CD14-positive monocyte (primary cell): ENCODE measurements around the gene PLEKHM2. TPM values are rescaled to one million over a fixed set of nuclear protein-coding genes. Genes with fewer than 3 reads are reported as not detected.

Experiments
- DNase-seq, 3 donors: peaks; one replicate each; pipeline ENCODE4 v3.0.0-alpha.2; 2011 to 2022
- H2AFZ ChIP-seq: 2 replicates; pipeline ENCODE4 v1.6.0; 2012; ENCODE audit warnings: mild to moderate bottlenecking, low read depth, low read length, inconsistent platforms; ENCODE audit not compliant: insufficient read depth, poor library complexity, severe bottlenecking
- H3K27ac ChIP-seq, 2 donors: 1 replicate in 1 of 2; 2 replicates in 1 of 2; pipeline ENCODE4 v1.5.1; 2012 to 2013; ENCODE audit warnings: low read length in 2 of 2, control low read depth in 1 of 2, inconsistent platforms in 1 of 2, low read depth in 1 of 2, mild to moderate bottlenecking in 1 of 2
- H3K27me3 ChIP-seq, 2 donors: one replicate each; pipeline versions ENCODE4 v1.6.0 to v1.6.1; 2011 to 2013; ENCODE audit warnings: low read length in 2 of 2; ENCODE audit not compliant: control insufficient read depth in 2 of 2, insufficient read depth in 2 of 2
- H3K36me3 ChIP-seq, 2 donors: replicated peaks in 1 of 2; 1 replicate in 1 of 2; 2 replicates in 1 of 2; pipeline versions ENCODE4 v1.5.1 to v1.6.1; 2012 to 2013; ENCODE audit warnings: low read length in 2 of 2, control low read depth in 1 of 2, inconsistent platforms in 1 of 2, mild to moderate bottlenecking in 1 of 2; ENCODE audit not compliant: insufficient read depth in 2 of 2, control insufficient read depth in 1 of 2
- H3K4me1 ChIP-seq, 2 donors: 1 replicate in 1 of 2; 2 replicates in 1 of 2; pipeline versions ENCODE4 v1.5.1 to v1.6.1; 2012 to 2013; ENCODE audit warnings: low read length in 2 of 2, control low read depth in 1 of 2, inconsistent platforms in 1 of 2, mild to moderate bottlenecking in 1 of 2, moderate library complexity in 1 of 2; ENCODE audit not compliant: insufficient read depth in 2 of 2, control insufficient read depth in 1 of 2
- H3K4me2 ChIP-seq: replicated peaks from 2 replicates; pipeline ENCODE3; 2012; ENCODE audit warnings: low read length, moderate library complexity, mild to moderate bottlenecking; ENCODE audit not compliant: poor library complexity, severe bottlenecking; ENCODE audit errors: extremely low read depth
- H3K4me3 ChIP-seq, 3 experiments: fragments of 200-600 bp in 1 of 3; sonication (generic) in 1 of 3; replicated peaks in 1 of 3; 1 replicate in 2 of 3; 2 replicates in 1 of 3; pipeline ENCODE4 v1.5.1; 2011 to 2013; ENCODE audit warnings: low read length in 3 of 3, mild to moderate bottlenecking in 3 of 3, control low read depth in 2 of 3, low read depth in 2 of 3, inconsistent platforms in 1 of 3, moderate library complexity in 1 of 3
- H3K79me2 ChIP-seq: 2 replicates; pipeline ENCODE4 v1.6.0; 2012; ENCODE audit warnings: mild to moderate bottlenecking, control low read depth, inconsistent platforms, low read length, moderate library complexity; ENCODE audit not compliant: insufficient read depth
- H3K9ac ChIP-seq: 2 replicates; pipeline ENCODE4 v1.6.0; 2017; ENCODE audit warnings: low read length, mild to moderate bottlenecking; ENCODE audit not compliant: insufficient read depth, poor library complexity, severe bottlenecking
- H3K9me3 ChIP-seq, 2 donors: replicated peaks in 1 of 2; 1 replicate in 1 of 2; 2 replicates in 1 of 2; pipeline versions ENCODE4 v1.5.1 to v1.6.1; 2012 to 2013; ENCODE audit warnings: low read length in 2 of 2, control low read depth in 1 of 2; ENCODE audit not compliant: control insufficient read depth in 1 of 2, insufficient read depth in 1 of 2
- H4K20me1 ChIP-seq: 2 replicates; pipeline ENCODE4 v1.6.0; 2012; ENCODE audit warnings: mild to moderate bottlenecking, low read length, control low read depth, moderate library complexity; ENCODE audit not compliant: insufficient read depth
- H3K27ac Mint-ChIP-seq, 7 donors: one replicate each; pipeline ENCODE4 v1.8.0; 2020; ENCODE audit warnings: mild to moderate bottlenecking in 7 of 7, mixed read lengths in 7 of 7, moderate library complexity in 6 of 7, inconsistent platforms in 2 of 7
- H3K27me3 Mint-ChIP-seq, 3 donors: one replicate each; pipeline ENCODE4 v1.8.0; 2021 to 2022; ENCODE audit warnings: low read depth in 3 of 3, mild to moderate bottlenecking in 3 of 3, mixed read lengths in 3 of 3, moderate library complexity in 3 of 3, inconsistent platforms in 1 of 3
- H3K36me3 Mint-ChIP-seq, 2 donors: one replicate each; pipeline ENCODE4 v1.8.0; 2020; ENCODE audit warnings: mixed read lengths in 2 of 2, inconsistent platforms in 1 of 2, mild to moderate bottlenecking in 1 of 2
- H3K4me1 Mint-ChIP-seq: one replicate; pipeline ENCODE4 v1.8.0; 2020; ENCODE audit warnings: mild to moderate bottlenecking, mixed read lengths
- H3K4me3 Mint-ChIP-seq, 2 donors: one replicate each; pipeline ENCODE4 v1.8.0; 2020; ENCODE audit warnings: mild to moderate bottlenecking in 2 of 2, mixed read lengths in 2 of 2, moderate library complexity in 1 of 2
- H3K9me3 Mint-ChIP-seq, 7 donors: one replicate each; pipeline ENCODE4 v1.8.0; 2020 to 2022; ENCODE audit warnings: mixed read lengths in 7 of 7, mild to moderate bottlenecking in 6 of 7, moderate library complexity in 6 of 7, inconsistent platforms in 2 of 7
- WGBS: methylation state at CpG from one replicate; pipeline ENCODE4 v1.1.5; 2013; ENCODE audit warnings: missing lambda C conversion rate; ENCODE audit not compliant: insufficient coverage; 5-methylcytosine and 5-hydroxymethylcytosine counted together
- intact Hi-C, 2 donors: fragments of 100-400 bp; cut with micrococcal nuclease; formaldehyde crosslinking; loops; one replicate each; pipeline versions ENCODE4 v1.15.0 to v1.15.1; 2023
- polyA plus RNA-seq, 3 donors: library from polyadenylated mRNA; depleted of rRNA in 1 of 3; unstranded in 2 of 3; stranded (reverse) in 1 of 3; fragments of 300-500 nt in 2 of 3; fragments of >200 nt in 1 of 3; fragmentation: Illumina TruSeq in 2 of 3; gene quantifications; 1 replicate in 2 of 3; 2 replicates in 1 of 3; pipeline ENCODE4 v1.2.3, GENCODE V29; 2012 to 2021
- TF ChIP-seq, protein P1 (sequence below): fragments of 200-600 bp; IDR thresholded peaks from one replicate; pipeline ENCODE4 v1.8.0; 2022; ENCODE audit warnings: antibody characterized with exemption, mild to moderate bottlenecking

The PLEKHM2 gene
- polyA plus RNA-seq, 3 donors: 4.0 to 79.3 (median 5.8) TPM

GRCh38 chr1:15687446-15687845 is 3.3 kb downstream of the PLEKHM2 start:
- Histone ChIP-seq H3K4me2 (no peak overlapping the region), H4K20me1 (peaks cover 73% of the 10 kb centered on the region), H3K27ac (no peak overlapping the region), H3K36me3 (peaks cover 5 to 12% of the 10 kb centered on the region in 2 donors), H3K79me2 (peaks cover 87% of the 10 kb centered on the region), H2AFZ (no peak overlapping the region), H3K4me3 (no peak overlapping the region), H3K27me3 (no peaks in the 10 kb centered on the region), H3K4me1 (peaks cover 35 to 38% of the 10 kb centered on the region in 2 donors), H3K9me3 (no peaks in the 10 kb centered on the region), H3K9ac (no peak overlapping the region)
- H3K4me3 Mint-ChIP-seq: no peak overlapping the region
- H3K27me3 Mint-ChIP-seq: peaks cover 0 to 3% (median 0%) of the 10 kb centered on the region in 3 donors
- H3K36me3 Mint-ChIP-seq: peaks cover 16 to 44% of the 10 kb centered on the region in 2 donors
- peaks cover 0 to 1% (median 0%) of the 10 kb centered on the region in 7 donors for H3K9me3 Mint-ChIP-seq
- H3K4me1 Mint-ChIP-seq: peaks cover 37% of the 10 kb centered on the region
- intact Hi-C loops: no loop called here
- H3K27ac Mint-ChIP-seq: peak overlapping the region in 2 of 7 donors; percentile 23 to 61
- TF ChIP-seq, protein P1, sequence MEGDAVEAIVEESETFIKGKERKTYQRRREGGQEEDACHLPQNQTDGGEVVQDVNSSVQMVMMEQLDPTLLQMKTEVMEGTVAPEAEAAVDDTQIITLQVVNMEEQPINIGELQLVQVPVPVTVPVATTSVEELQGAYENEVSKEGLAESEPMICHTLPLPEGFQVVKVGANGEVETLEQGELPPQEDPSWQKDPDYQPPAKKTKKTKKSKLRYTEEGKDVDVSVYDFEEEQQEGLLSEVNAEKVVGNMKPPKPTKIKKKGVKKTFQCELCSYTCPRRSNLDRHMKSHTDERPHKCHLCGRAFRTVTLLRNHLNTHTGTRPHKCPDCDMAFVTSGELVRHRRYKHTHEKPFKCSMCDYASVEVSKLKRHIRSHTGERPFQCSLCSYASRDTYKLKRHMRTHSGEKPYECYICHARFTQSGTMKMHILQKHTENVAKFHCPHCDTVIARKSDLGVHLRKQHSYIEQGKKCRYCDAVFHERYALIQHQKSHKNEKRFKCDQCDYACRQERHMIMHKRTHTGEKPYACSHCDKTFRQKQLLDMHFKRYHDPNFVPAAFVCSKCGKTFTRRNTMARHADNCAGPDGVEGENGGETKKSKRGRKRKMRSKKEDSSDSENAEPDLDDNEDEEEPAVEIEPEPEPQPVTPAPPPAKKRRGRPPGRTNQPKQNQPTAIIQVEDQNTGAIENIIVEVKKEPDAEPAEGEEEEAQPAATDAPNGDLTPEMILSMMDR: no peak
- peak in 1 of 3 donors; percentile 28 for DNase-seq
- WGBS: 0% methylated on average over 1 of the region's 2 CpGs

- peaks cover 19 to 64% of the 10 kb centered on the region in 2 donors for H3K36me3 Mint-ChIP-seq
- Histone ChIP-seq H3K36me3 (peaks cover 9 to 12% of the 10 kb centered on the region in 2 donors), H3K27ac (no peak overlapping the region), H3K79me2 (peaks cover 99% of the 10 kb centered on the region), H3K4me1 (peaks cover 16% of the 10 kb centered on the region in 2 donors), H3K27me3 (no peaks in the 10 kb centered on the region), H3K9me3 (no peaks in the 10 kb centered on the region), H4K20me1 (peaks cover 96% of the 10 kb centered on the region), H2AFZ (no peak overlapping the region), H3K9ac (no peak overlapping the region), H3K4me3 (no peak overlapping the region), H3K4me2 (no peak overlapping the region)
- H3K27ac Mint-ChIP-seq: no peak overlapping the region
- H3K9me3 Mint-ChIP-seq: no peaks in the 10 kb centered on the region
- TF ChIP-seq, protein P1: no peak
- DNase-seq: no peak
- H3K4me1 Mint-ChIP-seq: peaks cover 31% of the 10 kb centered on the region
- no peak overlapping the region for H3K4me3 Mint-ChIP-seq
- 93% methylated on average over 3 of the region's 6 CpGs for WGBS
- intact Hi-C loops: loop anchor here in 1 of 2 donors (5.0 kb wide), 1 partner anchor 33 kb away; a partner anchor contains a TSS
- peaks cover 0 to 2% (median 1%) of the 10 kb centered on the region in 3 donors for H3K27me3 Mint-ChIP-seq
Measured at GRCh38 chr1:15690317-15690716, 6.2 kb downstream of the PLEKHM2 start.
